ENCODE results near the gene PNPLA8.
A peak's percentile ranks its signal among the peaks of the same experiment; 100 is the strongest.
"Not testable (repeated sequence)": the region's sequence is repeated elsewhere in the genome, so short reads cannot be mapped to it uniquely, and the experiment has no call there.

The PNPLA8 gene

DNA sequence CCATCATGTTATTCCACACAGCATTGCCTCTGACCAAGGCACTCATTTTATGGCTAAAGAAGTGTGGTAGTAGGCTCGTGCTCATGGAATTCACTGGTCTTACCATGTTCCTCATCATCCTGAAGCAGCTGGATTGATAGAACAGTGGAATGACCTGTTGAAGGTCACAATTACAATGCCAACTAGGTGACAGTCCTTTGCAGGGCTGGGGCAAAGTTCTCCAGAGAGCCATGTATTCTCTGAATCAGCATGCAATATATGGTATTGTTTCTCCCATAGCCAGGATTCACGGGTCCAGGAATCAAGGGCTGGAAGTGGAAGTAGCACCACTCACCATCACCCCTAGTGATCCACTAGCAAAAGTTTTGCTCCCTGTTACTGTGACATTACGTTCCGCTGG lies 12.8 kb upstream of the PNPLA8 start:
- not testable (repeated sequence) for H3K4me1 Mint-ChIP-seq (ENCODE audit: low read depth); H3K9me3 Mint-ChIP-seq; H3K36me3 Mint-ChIP-seq (ENCODE audit: low read depth)

DNA sequence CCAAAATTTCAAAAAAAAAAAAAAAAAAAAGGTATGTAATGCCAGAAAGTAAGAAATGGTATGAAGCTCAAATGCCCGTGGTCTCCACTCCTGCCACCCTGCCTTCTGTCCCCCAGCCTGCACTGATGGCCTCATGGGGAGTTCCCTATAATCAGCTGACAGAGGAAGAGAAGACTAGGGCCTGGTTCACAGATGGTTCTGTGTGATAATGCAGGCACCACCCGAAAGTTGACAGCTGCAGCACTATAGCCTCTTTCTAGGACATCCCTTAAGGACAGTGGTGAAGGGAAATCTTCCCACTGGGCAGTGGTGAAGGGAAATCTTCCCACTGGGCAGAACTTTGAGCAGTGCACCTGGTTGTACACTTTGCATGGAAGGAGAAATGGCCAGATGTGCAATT lies 12.3 kb upstream of the PNPLA8 start:
- not testable (repeated sequence) for H3K36me3 Mint-ChIP-seq (ENCODE audit: low read depth); H3K4me1 Mint-ChIP-seq (ENCODE audit: low read depth); H3K9me3 Mint-ChIP-seq; H3K27ac Mint-ChIP-seq; H3K4me3 Mint-ChIP-seq; H3K27me3 Mint-ChIP-seq

More for the DNA sequence above, 12.8 kb upstream of the PNPLA8 start:
- H3K27me3 Mint-ChIP-seq, H3K27ac Mint-ChIP-seq, H3K4me3 Mint-ChIP-seq: not testable (repeated sequence)

- no peaks in the 10 kb centered on the region for H3K9me3 Mint-ChIP-seq
- H3K27ac Mint-ChIP-seq: no peak overlapping the region
- H3K4me1 Mint-ChIP-seq (ENCODE audit: low read depth): peaks cover 6% of the 10 kb centered on the region
- H3K36me3 Mint-ChIP-seq (ENCODE audit: low read depth): no peaks in the 10 kb centered on the region
- no peaks in the 10 kb centered on the region for H3K27me3 Mint-ChIP-seq
- no peak overlapping the region for H3K4me3 Mint-ChIP-seq
These were observed 11.3 kb upstream of the PNPLA8 start for GRCh38 chr7:108537229-108537628.

GRCh38 chr7:108535744-108536143 lies 9.8 kb upstream of the PNPLA8 start:
- no peaks in the 10 kb centered on the region for H3K27me3 Mint-ChIP-seq
- no peak overlapping the region for H3K27ac Mint-ChIP-seq
- no peaks in the 10 kb centered on the region for H3K36me3 Mint-ChIP-seq (ENCODE audit: low read depth)
- H3K4me1 Mint-ChIP-seq (ENCODE audit: low read depth): peaks cover 6% of the 10 kb centered on the region
- H3K4me3 Mint-ChIP-seq: no peak overlapping the region
- H3K9me3 Mint-ChIP-seq: no peaks in the 10 kb centered on the region

DNA sequence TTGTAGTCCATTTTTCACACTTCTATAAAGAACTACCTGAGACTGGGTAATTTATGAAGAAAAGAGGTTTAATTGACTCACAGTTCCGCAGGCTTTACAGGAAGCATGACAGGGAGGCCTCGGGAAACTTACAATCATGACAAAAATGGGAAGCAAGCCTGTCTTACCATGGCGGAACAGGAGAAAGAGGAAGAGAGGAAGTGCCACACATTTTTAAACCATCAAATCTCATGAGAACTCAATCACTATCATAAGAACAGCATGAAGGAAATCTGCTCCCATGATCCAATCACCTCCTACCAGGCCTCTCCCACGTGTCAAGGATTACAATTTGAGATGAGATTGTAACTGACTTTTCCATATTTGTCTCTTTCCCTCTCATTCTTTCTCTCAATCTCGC lies 9.3 kb upstream of the PNPLA8 start:
- no peaks in the 10 kb centered on the region for H3K36me3 Mint-ChIP-seq (ENCODE audit: low read depth)
- no peaks in the 10 kb centered on the region for H3K27me3 Mint-ChIP-seq
- no peak overlapping the region for H3K4me3 Mint-ChIP-seq
- H3K27ac Mint-ChIP-seq: no peak overlapping the region
- no peaks in the 10 kb centered on the region for H3K9me3 Mint-ChIP-seq
- peaks cover 6% of the 10 kb centered on the region for H3K4me1 Mint-ChIP-seq (ENCODE audit: low read depth)

DNA sequence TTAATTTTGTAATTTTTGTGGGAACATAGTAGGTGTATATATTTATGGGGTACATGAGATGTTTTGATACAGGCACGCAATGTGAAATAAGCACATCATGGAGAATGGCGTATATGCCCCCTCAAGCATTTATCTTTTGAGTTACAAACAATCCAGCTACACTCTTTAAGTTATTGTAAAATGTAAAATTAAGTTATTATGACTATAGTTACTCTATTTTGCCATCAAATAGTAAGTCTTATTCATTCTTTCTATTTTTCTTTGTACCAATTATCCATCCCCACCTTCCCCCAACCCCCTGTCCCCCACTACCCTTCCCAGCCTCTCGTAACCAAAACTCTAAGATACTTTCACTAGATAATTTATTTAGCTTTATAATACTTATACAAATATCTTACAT lies 7.8 kb upstream of the PNPLA8 start:
- H3K4me3 Mint-ChIP-seq: no peak overlapping the region
- peaks cover 6% of the 10 kb centered on the region for H3K4me1 Mint-ChIP-seq (ENCODE audit: low read depth)
- no peaks in the 10 kb centered on the region for H3K9me3 Mint-ChIP-seq
- no peak overlapping the region for H3K27ac Mint-ChIP-seq
- no peaks in the 10 kb centered on the region for H3K27me3 Mint-ChIP-seq
- no peaks in the 10 kb centered on the region for H3K36me3 Mint-ChIP-seq (ENCODE audit: low read depth)

GRCh38 chr7:108529341-108529740 lies 3.4 kb upstream of the PNPLA8 start:
- Mint-ChIP-seq H3K4me3 (no peak overlapping the region), H3K27me3 (no peaks in the 10 kb centered on the region), H3K27ac (no peak overlapping the region), H3K4me1 (ENCODE audit: low read depth) (peaks cover 30% of the 10 kb centered on the region), H3K36me3 (ENCODE audit: low read depth) (no peaks in the 10 kb centered on the region), H3K9me3 (no peaks in the 10 kb centered on the region)

- no peaks in the 10 kb centered on the region for H3K27me3 Mint-ChIP-seq
- H3K4me1 Mint-ChIP-seq (ENCODE audit: low read depth): peaks cover 41% of the 10 kb centered on the region
- no peak overlapping the region for H3K4me3 Mint-ChIP-seq
- H3K9me3 Mint-ChIP-seq: no peaks in the 10 kb centered on the region
- no peaks in the 10 kb centered on the region for H3K36me3 Mint-ChIP-seq (ENCODE audit: low read depth)
- H3K27ac Mint-ChIP-seq: peak overlapping the region; percentile 74
These were observed 2.3 kb upstream of the PNPLA8 start for GRCh38 chr7:108528183-108528712.

DNA sequence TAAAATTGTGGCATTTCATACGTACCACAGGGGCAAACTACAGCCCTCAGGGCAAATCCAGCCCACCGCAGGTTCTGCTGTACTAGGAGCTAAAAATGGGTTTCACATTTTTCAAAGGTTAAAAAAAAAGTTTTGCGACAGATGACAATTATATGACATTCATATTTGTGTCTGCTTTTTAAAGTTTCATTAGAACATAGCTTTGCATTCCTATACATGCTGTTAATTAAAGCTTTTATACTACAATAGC lies 758 bp upstream of the PNPLA8 start:
- H3K9me3 Mint-ChIP-seq: no peaks in the 10 kb centered on the region
- H3K36me3 Mint-ChIP-seq (ENCODE audit: low read depth): peaks cover 5% of the 10 kb centered on the region
- H3K27me3 Mint-ChIP-seq: no peaks in the 10 kb centered on the region
- peak overlapping the region; percentile 99 for H3K4me3 Mint-ChIP-seq
- peaks cover 54% of the 10 kb centered on the region for H3K4me1 Mint-ChIP-seq (ENCODE audit: low read depth)
- H3K27ac Mint-ChIP-seq: peak overlapping the region; percentile 98

GRCh38 chr7:108525327-108525984 lies 479 bp downstream of the PNPLA8 start:
- Mint-ChIP-seq H3K27ac (peak overlapping the region; percentile 98), H3K36me3 (ENCODE audit: low read depth) (peaks cover 15% of the 10 kb centered on the region), H3K9me3 (no peaks in the 10 kb centered on the region), H3K27me3 (no peaks in the 10 kb centered on the region), H3K4me1 (ENCODE audit: low read depth) (peaks cover 63% of the 10 kb centered on the region), H3K4me3 (peak overlapping the region; percentile 99)

- H3K27ac Mint-ChIP-seq: peak overlapping the region; percentile 12
- H3K4me3 Mint-ChIP-seq: no peak overlapping the region
- H3K36me3 Mint-ChIP-seq (ENCODE audit: low read depth): peaks cover 38% of the 10 kb centered on the region
- H3K4me1 Mint-ChIP-seq (ENCODE audit: low read depth): peaks cover 56% of the 10 kb centered on the region
- no peaks in the 10 kb centered on the region for H3K27me3 Mint-ChIP-seq
- no peaks in the 10 kb centered on the region for H3K9me3 Mint-ChIP-seq
These were observed 3.2 kb downstream of the PNPLA8 start for GRCh38 chr7:108522780-108523179.

DNA sequence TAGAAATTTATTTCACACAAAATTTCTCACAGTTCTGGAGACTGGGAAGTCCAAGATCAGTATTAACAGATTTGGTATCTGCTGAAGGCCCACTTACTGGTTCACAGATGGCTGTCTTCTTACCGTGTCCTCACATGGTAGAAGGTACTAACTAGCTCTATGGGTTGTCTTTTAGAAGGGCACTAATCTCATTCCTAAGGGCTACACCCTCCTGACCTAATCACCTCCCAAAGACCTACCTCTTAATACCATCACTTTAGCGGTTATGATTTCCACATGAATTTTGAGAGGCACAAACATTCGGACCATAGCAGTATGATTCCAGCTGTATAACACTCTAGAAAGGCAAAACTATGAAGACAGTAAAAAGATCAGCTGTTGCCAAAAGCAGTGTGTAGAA lies 8.0 kb downstream of the PNPLA8 start:
- H3K4me1 Mint-ChIP-seq (ENCODE audit: low read depth): peaks cover 27% of the 10 kb centered on the region
- H3K9me3 Mint-ChIP-seq: no peaks in the 10 kb centered on the region
- no peak overlapping the region for H3K4me3 Mint-ChIP-seq
- no peak overlapping the region for H3K27ac Mint-ChIP-seq
- peaks cover 55% of the 10 kb centered on the region for H3K36me3 Mint-ChIP-seq (ENCODE audit: low read depth)
- no peaks in the 10 kb centered on the region for H3K27me3 Mint-ChIP-seq

DNA sequence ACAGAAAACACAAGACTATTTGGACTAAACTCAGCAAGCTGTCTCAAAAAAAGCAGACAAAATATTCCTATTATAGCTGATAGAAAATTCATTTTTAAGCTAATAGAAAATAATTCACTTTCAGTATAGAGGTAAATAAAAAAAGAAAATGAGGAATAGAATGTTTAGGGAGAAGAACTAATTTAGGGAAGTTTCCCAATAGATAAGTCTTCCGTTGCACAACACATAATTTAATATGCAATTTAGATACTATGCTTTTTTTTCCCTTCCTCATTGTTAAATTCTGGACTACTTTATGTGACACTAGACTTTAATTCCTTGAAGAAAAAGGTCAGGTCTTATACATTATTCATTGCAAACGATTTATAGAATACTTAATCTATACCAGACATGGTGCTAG lies 10.3 kb downstream of the PNPLA8 start:
- Mint-ChIP-seq H3K27me3 (no peaks in the 10 kb centered on the region), H3K9me3 (no peaks in the 10 kb centered on the region), H3K27ac (no peak overlapping the region), H3K4me1 (ENCODE audit: low read depth) (peaks cover 7% of the 10 kb centered on the region), H3K36me3 (ENCODE audit: low read depth) (peaks cover 56% of the 10 kb centered on the region), H3K4me3 (no peak overlapping the region)

- peaks cover 7% of the 10 kb centered on the region for H3K4me1 Mint-ChIP-seq (ENCODE audit: low read depth)
- H3K27me3 Mint-ChIP-seq: no peaks in the 10 kb centered on the region
- no peak overlapping the region for H3K27ac Mint-ChIP-seq
- H3K4me3 Mint-ChIP-seq: no peak overlapping the region
- peaks cover 58% of the 10 kb centered on the region for H3K36me3 Mint-ChIP-seq (ENCODE audit: low read depth)
- H3K9me3 Mint-ChIP-seq: no peaks in the 10 kb centered on the region
These were observed 10.9 kb downstream of the PNPLA8 start for GRCh38 chr7:108515013-108515412.

DNA sequence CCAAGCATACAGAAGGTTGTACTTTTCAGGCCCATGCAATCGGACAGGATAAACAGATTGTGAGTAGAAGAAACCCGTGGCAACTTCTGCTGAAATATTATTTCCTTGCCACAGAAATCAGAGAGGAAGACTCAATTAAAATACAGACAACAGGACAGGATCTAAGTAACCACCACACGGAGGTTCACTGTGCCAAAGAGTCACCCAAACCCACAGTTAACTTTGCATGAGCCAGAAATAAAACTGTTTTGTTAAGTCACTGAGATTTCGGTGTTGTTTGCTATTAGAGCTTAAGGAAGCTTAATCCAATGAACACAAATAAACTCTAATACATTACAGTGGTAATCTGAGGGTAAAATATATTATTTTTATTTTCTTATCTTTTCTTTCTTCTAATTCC lies 14.0 kb downstream of the PNPLA8 start:
- Mint-ChIP-seq H3K4me3 (no peak overlapping the region), H3K27me3 (no peaks in the 10 kb centered on the region), H3K36me3 (ENCODE audit: low read depth) (peaks cover 30% of the 10 kb centered on the region), H3K27ac (no peak overlapping the region), H3K4me1 (ENCODE audit: low read depth) (peaks cover 7% of the 10 kb centered on the region), H3K9me3 (no peaks in the 10 kb centered on the region)

DNA sequence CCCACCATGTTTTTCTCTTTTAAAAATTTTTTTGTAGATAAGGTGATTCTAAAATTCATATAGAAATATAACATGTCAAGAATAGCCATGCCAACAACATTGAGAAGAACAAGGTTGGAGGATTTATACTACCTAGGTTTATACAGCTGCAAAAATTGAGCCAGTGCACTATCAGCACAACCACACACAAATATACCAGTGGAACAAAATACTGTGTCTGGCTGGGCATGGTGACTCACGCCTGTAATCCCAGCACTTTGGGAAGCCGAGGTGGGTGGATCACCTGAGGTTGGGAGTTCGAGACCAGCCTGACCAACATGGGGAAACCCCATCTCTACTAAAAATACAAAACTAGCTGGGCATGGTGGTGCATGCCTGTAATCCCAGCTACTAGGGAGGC lies 21.4 kb downstream of the PNPLA8 start:
- Mint-ChIP-seq H3K27ac (peak overlapping the region; percentile 45), H3K36me3 (ENCODE audit: low read depth) (peaks cover 12% of the 10 kb centered on the region), H3K4me1 (ENCODE audit: low read depth) (peaks cover 27% of the 10 kb centered on the region)
- H3K9me3 Mint-ChIP-seq, H3K4me3 Mint-ChIP-seq, H3K27me3 Mint-ChIP-seq: not testable (repeated sequence)

Data from stimulated activated naive CD8-positive, alpha-beta T cell treated with anti-CD3 and anti-CD28 coated beads, Interleukin-15, Interleukin-2, amounts not matched to agents 100 ng/mL and 50 ng/mL, for 24 hours (primary cell).